ENCODE data around the gene TRPC4AP.

Gene TRPC4AP

DNA sequence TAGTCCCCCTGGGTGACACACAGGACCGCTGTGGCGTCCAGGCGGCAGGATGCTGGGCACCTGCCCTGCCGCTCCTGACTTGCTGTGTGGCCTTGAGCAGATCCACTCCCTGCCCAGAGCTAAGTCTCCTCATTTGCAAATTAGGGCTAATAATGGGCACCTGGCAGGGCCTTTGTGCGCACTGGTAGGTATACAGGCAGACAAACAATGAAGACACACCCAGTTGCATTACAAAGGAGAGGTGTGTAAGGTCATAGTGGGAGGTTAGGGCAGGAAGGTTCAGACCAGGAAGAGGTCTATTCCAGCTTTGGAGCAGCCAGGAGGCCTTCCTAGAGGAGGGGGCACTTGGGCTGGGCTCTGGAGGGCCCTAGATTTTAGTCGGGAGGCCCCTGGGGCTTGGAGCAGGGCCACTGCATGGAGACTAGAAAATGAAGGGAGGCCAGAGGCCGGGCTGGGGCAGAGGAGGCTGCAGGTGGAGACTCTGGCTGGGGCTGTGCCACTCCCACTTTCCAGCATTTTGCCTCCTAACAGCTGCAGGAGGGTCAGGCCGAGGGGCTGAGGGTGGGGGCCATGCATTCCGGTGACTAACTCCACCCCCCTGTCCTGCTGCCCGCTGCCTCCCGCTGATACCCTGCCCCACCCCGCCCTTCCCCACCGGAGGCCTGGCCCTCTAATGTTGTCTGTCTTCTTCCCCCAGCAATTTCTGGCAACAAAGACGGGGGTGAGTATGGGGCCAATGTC is 108.4 kb downstream of the TRPC4AP start:
- TF ChIP-seq, protein P1, sequence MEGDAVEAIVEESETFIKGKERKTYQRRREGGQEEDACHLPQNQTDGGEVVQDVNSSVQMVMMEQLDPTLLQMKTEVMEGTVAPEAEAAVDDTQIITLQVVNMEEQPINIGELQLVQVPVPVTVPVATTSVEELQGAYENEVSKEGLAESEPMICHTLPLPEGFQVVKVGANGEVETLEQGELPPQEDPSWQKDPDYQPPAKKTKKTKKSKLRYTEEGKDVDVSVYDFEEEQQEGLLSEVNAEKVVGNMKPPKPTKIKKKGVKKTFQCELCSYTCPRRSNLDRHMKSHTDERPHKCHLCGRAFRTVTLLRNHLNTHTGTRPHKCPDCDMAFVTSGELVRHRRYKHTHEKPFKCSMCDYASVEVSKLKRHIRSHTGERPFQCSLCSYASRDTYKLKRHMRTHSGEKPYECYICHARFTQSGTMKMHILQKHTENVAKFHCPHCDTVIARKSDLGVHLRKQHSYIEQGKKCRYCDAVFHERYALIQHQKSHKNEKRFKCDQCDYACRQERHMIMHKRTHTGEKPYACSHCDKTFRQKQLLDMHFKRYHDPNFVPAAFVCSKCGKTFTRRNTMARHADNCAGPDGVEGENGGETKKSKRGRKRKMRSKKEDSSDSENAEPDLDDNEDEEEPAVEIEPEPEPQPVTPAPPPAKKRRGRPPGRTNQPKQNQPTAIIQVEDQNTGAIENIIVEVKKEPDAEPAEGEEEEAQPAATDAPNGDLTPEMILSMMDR (IDR thresholded peaks at IDR 0.05; ENCODE audit: low read length, missing control alignments) = no peak
- no peak for DNase-seq (ENCODE audit: low read depth)
- H3K4me3 ChIP-seq (replicated peaks; ENCODE audit: low read depth, low read length) = no peak overlapping the region

GRCh38 chr20:34983089-34983820 is 109.4 kb downstream of the TRPC4AP start:
- H3K4me3 ChIP-seq (replicated peaks; ENCODE audit: low read depth, low read length) = no peak overlapping the region
- DNase-seq (ENCODE audit: low read depth) = no peak
- TF ChIP-seq, protein P1 (IDR thresholded peaks at IDR 0.05; ENCODE audit: low read length, missing control alignments) = no peak

DNA sequence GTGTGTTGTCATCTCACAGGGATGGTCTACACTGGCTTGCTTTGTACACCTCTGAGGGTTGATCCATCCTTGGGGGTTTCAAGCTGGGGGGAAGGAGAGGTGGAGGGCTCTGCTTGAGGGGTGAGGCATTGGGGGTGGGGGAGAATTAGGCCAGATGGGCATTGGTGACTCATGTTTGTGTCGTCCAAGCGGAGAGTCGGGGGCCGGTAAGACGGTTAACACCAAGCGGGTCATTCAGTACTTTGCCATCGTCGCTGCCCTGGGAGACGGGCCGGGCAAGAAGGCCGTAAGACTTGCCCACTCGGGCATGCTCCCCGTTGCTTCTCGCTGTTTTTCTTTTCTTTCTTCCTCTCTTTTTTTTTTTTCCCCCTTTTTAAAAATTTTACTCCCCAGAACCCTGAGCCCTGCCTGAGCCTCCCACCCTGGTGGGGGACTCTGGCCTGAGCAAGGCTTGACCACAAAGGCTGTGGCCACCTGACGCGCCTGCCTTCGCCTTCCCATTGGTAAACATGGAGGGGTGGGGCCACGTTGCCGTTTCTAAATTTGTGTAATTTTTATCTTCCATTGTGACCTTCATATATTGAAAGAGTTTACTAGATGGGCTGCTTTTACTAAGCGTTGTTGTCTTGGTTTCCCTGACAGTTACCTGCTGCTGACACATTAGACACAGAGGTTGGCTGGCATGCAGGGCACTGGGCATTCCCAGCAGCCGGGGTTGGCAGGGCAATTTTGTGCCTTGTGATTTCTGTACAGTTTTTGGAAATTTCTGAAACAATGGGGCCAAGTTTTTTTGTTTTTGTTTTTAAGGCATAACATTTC is 110.1 kb downstream of the TRPC4AP start:
- TF ChIP-seq, protein P1 (IDR thresholded peaks at IDR 0.05; ENCODE audit: low read length, missing control alignments) = no peak
- DNase-seq (ENCODE audit: low read depth) = no peak
- no peak overlapping the region for H3K4me3 ChIP-seq (replicated peaks; ENCODE audit: low read depth, low read length)

- DNase-seq (ENCODE audit: low read depth) = peak; percentile 16
- TF ChIP-seq, protein P1 (IDR thresholded peaks at IDR 0.05; ENCODE audit: low read length, missing control alignments) = no peak
- no peak overlapping the region for H3K4me3 ChIP-seq (replicated peaks; ENCODE audit: low read depth, low read length)
These were observed 111.9 kb downstream of the TRPC4AP start for GRCh38 chr20:34980543-34981233.

DNA sequence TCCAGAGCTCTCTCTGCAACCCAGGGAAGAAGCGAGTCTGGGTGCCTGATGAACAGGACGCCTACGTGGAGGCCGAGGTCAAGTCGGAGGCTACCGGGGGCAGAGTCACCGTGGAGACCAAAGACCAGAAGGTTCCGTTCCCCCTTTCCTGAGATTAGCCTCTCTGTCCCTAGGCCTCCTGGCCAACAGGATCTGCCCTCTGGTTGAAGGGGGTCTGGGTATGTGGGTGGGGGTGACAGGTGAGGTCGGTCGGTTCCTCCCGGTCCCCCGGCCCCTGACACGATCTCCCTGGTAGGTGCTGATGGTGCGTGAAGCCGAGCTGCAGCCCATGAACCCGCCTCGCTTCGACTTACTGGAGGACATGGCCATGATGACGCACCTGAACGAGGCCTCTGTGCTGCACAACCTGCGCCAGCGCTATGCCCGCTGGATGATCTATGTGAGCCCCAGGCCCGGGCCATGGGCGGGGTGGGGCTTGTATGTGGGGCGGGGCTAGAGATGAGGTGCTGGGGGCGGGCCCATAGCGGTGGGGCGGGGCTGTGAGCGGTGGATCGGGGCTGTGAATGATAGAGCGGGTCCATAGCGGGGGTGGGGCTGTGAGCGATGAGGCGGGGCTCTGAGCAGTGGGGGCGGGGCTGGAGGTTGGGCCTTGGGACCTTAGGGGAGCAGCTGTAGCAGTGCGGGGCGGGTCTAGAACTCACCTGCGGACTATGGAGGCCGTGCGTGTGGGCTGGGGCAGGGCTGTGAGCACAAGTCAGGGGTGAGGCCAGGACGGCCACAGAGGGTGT is 113.0 kb downstream of the TRPC4AP start:
- H3K4me3 ChIP-seq (replicated peaks; ENCODE audit: low read depth, low read length) = no peak overlapping the region
- TF ChIP-seq, protein P1 (IDR thresholded peaks at IDR 0.05; ENCODE audit: low read length, missing control alignments) = no peak
- no peak for DNase-seq (ENCODE audit: low read depth)
